GM21737 (cell line): ENCODE data around the gene MEF2D.

Source experiments
- ATAC-seq: cut with Tn5 transposase; IDR thresholded peaks from one replicate; pipeline ENCODE4 v1.9.1; 2021; ENCODE audit warnings: mild to moderate bottlenecking, moderate library complexity; ENCODE audit not compliant: unreplicated experiment

Gene MEF2D

DNA sequence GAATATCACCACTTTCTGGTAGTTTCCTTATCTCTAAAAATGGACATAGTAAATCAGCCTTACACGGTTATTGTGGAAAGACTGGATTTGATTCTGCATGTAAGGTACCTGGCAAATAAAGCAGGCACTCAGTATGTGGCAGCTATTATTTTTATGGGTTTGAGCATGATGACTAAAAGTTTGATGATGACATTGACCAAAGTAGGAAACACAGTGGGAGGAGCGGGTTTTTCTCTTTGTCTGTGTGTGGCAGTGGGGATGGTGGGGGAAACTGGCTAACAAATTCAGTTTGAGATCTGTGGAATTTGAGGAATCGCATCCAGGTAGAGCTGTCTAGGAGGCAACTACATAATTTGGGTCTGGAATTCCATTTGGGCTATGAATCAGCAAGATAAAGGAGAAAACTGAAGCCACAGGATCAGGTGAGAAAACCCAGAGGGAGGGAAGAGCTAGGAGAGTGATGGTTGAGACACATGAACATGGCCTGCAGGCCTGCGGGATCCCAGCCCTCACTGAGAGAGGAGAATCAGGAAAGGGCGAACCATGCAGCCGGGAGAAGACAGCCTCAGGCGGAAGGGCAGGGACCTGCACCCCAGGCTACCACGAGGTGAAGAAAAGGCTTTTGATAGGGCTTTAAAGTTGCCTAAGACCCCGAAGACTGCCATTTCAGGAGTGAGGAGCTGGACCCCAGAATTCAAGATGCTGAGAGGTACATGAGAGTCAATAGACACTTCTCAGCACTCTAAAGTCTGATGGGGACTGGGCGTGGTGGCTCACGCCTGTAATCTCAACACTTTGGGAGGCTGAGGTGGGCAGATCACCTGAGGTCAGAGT, 52.2 kb downstream of the MEF2D start:
- ATAC-seq, result no peak

DNA sequence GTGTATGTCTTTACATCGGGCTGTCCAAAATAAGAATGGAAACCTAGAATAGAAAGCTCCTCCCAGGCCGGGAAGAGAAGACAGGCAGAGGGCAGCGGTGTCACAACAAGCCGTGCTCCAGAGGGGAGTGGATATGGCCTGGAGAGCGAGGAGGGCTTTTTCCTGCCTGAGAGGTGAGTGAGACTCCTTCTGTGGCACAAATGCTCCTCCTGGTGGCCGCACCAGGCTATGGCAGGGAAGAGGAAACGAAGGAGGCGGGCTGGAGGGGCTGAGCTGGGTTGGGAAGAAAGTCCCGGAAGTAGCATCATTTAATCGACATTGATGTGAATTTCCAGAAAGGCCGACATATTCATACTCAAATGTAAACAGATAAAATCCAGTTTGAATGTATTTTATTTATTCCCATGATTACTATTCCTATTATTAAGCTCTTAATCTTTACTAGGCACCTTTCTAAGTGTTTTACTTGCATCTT, 54.7 kb downstream of the MEF2D start:
- ATAC-seq, result no peak

DNA sequence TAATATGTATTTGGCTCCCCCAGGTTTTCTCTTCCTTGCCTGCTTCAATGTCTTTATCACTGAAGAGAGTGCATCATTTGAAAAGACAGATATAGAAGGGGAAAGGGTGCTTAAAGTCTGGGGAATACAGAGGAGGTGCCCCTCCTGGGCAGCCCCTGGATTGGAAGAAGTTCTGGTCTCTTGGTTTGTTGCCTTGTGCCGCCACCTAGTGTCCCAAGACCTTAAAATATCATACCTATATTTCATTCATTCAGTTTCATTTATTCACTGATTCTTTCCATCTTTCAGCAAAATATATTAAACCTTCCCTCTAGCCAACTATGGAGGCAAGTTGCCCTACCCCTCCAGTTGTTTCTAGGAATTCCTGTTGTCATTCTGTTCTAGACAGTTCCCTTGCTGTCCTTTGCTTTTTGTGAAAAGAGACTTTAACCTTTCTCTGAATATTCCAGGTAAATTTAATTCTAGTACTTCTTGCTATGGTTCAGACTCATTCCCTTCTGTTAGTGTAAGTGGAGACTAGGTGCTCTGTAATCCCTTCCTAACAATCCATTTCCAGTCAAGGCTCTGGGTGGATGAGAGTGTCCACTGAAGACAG, 56.1 kb downstream of the MEF2D start:
- ATAC-seq, result no peak

DNA sequence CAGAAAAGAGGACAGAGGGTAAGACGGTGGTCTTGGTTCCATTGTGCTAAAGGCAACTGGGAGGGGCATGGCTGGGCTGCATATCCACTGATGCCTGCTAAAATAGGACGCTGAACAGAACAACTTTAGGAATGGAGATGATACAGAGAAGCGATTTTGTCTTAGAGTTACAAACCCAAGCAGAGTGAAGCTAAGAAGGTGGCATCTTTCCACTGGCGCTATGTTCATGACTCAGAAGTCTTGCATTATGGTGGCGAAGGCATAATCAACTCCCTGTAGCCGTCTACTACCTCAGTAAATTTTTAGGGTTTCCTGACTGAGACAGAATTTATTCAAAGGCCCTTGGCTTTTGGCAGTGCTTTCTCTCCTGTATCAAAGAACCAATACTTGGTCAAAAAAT, 57.3 kb downstream of the MEF2D start:
- no peak for ATAC-seq

DNA sequence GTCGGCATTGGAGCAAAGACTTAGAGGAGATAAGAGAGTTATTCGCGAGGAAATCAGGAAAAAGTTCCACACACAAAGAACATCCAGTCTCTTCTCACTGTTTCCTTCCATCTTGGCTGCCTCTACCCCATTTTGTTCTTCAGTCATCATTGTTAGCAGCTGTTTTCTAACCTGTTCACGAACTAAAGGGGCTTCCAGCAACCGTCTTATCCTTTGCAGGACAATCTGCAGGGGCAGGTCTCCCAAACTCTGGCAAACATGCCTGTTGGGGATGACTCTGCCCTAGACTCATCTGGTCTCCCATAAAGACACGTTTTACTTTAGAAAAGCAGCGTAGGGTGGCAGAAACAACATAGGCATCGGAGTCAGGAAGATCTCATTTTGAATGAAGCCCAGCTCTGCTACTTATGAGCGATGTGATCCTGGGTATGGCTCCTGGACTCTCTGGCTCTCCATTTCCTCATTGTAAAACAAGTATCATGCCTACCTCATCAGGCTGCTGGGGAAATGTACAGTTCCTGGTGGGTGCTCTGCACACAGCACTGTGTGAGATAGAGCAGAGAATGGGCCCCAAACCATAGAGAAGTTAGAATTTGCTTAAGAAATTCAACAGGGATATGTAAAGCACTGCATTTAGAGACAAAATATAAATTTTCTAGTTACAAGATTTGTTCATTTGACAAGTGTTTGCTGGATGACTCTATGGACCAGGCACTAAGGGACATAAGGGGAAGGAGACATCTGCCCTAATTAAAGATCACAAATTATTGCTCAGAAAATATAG, 59.7 kb downstream of the MEF2D start:
- no peak for ATAC-seq

DNA sequence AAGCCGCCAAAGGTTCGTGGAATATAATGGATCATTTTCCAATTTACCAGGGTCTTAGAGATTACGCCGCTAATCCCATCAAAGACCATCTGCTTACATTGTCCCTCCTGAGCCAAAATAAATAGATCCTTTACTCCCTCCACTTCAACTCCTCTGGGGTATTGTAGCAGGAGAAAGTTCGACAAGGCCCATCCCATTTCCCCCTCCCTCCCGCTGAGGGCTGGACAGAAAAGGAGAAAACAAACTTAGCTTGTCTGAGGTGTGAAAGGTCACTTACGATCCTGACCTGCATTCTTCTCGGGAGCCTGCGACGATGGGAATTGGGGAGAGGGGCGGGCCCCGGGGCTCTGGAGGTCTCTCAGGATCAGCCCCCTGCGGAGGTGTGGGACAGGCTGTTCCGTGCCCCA, 60.8 kb downstream of the MEF2D start:
- no peak for ATAC-seq

DNA sequence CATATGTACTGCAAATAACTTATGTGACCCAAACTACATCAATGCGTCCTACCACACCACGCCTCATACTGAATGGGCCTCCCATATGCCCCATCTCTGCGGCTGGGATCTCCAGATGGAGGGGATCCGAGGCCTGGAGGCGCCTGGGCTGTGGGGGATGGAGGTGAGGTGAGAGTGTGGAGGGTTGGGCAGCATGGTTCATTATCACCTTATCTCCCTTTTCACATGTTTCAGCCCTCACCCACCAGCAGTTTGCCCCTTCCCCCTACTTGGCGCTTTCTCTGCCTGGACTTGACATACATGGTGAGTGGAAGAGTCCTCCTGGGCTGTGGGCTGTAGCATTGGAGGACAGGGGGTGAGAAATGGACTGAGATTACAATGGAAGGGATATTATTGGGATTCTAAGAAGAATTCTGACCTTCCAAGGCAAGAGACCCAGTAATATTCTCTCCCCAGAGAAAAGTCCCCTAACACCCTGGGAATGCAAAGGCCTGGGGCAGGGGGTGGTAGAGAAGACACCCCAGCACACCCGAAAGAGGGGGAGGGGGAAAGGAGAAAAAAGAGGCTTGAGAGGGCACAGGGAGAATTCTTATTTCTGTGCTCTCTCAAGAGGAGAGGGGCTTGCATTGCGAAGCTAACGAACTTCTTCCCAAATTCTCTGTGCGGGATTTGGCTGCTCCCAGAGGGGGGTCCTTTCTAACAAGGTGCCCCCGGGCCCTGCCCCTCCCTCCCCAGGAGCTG, 61.4 kb downstream of the MEF2D start:
- ATAC-seq, result no peak

DNA sequence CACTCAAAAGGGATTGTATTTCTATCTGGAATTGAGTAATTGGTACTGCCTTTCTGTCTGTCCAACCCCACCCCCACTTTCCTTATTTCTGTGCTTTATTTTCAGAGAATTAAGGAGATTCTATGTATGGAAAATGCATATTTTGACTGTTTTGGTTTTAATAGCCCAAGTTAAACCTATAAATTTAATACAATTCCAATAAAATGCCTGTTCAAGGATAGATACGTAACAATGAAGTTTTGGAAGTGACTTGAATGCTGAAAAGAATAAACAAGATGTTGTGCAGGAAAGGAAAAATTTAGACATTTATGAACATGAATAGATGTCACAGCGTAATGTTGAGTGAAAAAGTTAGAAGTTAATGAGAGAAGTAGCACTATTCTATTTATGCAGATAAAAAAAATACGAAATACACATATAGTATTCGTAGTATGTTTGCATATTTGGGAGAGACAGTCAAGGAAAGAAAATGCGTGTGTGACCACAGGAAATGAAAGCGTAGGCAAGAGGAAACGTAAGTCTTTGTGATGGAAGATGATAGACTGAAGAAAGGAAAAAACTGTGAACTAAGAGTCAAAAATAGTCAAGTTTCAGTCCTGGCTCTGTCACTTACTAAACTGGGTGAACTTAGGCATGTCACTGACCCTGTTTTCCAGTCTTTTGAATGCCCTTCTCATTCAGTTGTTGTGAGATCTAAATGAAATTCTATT, 62.1 kb downstream of the MEF2D start:
- no peak for ATAC-seq

DNA sequence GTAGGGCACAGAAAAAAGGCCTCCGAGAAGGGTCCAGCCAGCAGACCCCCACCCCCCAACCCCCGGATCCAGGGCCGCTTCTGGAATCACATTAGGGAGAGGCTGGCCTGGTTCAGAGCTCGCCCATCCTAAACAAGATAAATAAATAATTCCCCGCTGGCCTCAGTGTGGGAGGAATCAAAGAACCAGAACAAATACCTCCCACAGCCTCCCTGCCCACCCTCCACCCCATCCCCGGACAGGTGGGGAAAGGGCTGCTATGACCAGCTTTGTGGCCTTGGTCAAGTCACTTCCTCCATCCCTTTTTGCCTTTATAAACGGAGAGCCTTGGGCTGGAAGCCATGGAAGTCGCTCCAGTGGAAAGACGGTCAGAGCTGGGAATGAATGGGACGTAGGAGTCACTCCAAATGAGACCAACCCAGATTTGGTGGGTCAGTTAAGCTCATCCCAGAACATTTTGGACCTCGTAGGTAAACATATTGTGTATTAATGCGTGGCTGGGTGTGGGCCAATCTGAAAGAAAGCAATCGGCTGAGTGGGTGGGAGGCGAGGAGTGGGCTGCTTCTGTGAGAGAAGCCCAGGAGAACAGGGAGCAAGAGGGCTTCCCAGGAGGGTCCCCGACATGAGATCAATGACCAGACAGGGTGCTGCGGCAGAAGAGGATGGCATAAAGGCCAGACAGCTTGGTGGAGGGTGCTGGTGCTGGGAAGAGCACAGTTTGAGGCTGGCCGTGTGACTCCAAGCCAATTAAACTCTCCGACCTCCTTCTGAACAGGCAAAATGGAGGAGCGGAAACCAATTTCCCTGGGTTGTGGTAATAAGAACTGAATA, 63.3 kb downstream of the MEF2D start:
- no peak for ATAC-seq

DNA sequence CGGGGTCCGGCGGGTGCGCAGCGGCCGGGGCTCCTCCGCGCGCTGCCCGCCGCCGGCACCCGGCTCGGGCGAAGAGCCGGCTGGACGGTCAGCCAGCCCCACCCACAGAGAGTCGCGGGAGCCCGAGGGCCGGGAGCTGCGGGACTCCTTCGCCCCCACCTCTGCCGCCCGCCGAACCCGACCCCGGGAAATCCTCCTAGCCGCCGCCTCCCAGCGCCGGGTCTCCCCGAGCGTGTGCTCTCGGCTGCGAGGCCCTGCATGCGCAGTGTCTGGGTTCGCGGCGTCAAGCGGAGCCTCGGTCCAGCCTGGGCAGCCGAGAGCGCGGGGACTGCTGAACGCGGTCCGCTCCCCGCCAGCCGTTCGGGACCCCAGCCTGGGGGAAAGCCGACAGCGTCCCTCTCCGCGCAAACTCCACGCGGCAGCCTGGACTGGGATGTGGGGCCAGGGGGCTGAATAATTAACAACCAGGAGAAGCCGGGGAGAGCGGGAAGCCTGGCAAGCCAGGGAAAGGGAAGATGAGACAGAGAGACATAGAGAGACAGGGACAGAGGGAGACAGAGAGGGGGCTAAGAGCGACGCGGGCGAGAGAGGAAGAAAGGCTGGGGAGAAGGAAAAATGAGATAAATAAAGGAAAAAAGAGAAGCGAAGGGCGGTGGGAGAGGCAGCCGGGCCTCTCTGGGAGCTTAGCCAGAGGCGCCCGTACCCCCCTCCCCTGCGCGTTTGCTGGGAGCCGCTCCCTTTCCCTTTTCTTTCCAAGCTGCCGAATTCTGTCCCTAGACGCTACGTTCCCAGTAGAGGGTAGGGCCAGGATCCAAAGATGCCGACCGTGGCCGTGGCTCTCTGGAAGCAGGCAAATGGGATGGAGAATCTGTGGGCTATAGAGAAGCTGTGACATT, 64.2 kb downstream of the MEF2D start:
- no peak for ATAC-seq

DNA sequence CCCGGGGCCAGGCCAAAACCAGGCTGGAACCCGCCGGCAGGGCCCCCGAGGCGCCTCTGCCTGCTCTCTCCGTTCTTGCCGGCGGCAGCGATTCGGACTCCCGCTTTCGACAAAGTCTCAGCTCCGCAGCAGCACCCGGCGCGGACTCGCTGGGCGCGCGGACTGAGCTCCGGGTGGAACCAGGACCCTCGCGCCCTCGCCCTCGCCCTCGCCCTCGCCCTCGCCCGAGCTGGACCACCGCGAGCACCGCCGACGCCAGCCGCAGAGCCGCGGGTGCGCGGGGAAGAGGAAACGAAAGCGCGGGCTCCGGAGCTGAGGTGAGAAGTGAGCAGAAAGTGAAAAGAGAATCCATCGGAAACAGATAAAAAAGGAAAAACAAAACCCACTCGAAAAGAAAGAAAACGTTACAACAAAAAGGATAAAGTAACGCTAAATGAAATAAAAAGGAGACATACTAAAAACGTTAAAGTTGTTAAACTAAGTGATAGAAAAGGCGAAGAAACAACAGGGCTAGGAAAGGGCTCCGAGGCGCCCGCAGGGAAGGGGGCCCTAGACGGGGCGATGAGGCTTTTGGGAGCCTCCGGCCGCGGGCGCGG, 64.9 kb downstream of the MEF2D start:
- no peak for ATAC-seq

DNA sequence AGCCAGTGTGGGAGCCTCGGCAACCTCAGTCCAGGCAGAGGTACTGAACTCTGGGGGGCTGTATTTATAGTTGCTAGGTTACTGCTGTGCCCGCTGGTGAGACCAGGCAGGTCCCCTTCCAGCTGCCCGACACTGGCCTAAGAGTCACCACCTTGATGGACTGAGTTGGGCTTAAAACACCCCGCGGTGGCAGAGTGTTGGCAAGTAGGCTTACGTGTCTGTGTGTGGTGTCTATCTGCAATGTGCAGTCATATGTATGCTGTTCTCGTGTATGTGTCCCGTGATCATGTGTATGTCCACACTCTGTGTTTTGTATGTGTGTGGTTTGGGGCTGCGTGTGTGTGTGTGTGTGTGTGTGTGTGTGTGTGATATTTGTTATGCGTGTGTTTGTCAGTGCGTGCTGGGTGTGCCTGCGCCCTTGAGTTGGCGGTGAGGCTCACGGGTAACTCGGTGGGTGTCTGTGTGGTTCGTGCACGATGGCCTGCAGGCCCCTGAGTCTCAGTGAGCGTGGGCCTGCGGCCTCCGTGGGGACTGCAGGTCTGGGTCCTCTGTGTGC, 65.5 kb downstream of the MEF2D start:
- ATAC-seq, result no peak

DNA sequence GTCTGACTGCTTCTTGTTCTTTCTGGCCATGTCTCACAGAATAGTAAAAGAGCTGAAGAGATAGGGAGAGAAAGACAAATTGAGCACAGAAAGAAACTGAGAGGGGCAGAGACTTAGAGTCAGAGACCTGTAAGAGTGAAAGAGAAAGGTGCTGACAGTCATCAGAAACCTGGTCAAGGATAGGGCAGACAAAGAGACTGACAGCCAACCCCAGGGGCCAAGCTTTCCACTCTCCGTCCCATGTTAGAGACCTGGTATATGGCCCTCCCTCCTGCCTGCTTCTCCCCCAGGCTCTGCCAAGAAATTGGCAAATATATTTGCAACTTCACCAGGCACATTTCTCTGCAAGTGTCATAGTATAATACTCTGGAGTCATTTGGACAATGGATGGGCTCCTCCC, 67.0 kb downstream of the MEF2D start:
- no peak for ATAC-seq

DNA sequence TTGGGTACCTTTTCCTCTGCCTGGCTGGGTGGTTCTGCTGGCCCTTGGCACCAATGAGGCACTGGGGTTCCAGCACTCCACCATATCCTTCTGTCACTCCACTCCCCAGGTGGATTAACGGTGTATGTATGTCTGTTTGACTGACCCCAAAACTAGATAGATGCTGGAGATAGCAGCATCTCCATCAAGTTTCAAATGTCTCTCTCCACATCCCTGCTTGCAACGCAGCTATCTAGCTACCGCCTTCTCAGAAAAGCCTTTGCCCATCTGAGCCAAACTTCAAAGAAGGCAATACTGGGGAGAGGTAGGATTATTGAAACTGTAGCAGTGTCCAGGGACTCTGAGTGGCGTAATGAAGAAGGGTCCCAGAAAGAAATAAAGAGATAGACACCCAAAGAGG, 67.5 kb downstream of the MEF2D start:
- ATAC-seq, result no peak

DNA sequence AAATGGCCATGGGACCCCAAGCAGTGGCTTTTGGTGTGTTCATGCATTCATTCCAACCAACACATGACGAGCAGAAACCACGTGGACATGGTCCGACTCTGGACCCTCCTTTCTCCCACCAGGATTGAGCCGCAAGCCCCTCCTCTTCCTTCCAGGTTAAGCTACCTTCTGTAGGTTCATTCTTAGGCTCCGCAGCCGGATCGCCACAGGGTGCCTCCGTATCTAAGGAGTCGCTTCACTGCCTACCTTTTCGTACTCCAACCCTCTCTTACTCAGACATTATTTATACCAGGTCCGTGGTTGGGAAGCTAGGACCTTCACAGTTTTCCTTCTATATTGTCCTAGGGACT, 67.9 kb downstream of the MEF2D start:
- ATAC-seq, result no peak

DNA sequence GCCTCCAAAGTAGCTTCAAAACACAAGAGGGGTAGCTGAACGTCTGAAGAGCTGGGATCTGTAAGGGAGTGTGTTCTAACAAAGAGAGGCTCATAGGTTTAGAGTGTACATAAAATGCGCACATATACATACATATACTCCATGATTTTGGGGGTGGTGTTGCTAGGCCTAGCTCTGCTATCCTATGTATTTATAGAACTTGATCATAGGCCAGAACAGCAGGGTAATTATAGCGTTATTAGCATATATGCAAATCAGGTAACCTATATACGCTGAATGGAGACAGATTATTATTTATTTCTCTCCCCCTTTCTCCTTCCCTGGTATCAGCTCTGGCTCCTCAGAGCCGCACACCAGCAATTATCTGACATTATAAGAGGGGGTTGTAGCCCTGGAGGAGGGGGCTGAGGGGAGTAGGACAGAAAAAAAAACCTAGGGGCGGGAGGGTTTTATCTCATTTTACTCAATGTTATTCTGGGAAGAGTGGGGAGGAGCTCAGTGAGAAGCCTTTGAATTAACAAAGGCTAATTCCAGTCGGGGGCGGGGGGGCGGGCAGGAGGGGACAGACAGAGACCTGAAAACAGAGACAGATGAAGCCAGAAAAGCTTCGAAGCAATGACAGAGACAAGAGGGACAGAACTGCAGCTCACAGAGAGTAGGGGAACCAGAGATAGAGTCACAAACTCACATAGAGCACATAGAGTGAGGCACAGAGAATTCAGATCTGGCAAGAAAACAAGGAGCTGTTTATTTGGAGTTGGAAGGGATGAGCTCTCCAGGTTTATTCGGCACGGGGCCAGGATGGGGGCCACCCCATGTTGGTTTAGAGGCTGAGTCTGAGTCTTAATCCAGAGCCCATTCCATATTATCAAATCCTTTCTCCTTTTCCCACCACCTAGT, 68.6 kb downstream of the MEF2D start:
- ATAC-seq, result no peak

DNA sequence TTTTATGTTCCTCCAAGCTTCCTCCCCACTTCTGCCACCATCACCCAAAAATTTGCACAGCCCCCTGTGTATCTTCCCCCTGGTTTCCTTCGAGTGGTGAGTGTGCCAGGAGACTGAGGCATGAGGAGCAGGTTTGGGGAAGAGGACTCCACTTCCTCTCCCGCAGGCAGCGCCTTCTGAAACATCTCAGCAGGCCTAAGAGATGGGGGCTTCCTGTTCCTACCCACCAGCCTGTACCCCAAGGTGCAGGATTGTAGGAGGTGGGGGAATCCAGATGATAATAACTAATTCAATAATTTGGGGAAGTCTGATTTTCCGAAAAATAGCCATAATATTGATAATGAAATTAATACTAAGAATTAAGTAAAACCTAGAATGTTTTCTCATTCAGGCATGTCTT, 69.2 kb downstream of the MEF2D start:
- no peak for ATAC-seq
